Measurements from ENCODE around the gene APOM. TPM values are rescaled to one million over a fixed set of nuclear protein-coding genes. Genes with fewer than 3 reads are reported as not detected.

Gene APOM
- total RNA-seq, 1 donor from 2014 or later = 3.8 TPM

DNA sequence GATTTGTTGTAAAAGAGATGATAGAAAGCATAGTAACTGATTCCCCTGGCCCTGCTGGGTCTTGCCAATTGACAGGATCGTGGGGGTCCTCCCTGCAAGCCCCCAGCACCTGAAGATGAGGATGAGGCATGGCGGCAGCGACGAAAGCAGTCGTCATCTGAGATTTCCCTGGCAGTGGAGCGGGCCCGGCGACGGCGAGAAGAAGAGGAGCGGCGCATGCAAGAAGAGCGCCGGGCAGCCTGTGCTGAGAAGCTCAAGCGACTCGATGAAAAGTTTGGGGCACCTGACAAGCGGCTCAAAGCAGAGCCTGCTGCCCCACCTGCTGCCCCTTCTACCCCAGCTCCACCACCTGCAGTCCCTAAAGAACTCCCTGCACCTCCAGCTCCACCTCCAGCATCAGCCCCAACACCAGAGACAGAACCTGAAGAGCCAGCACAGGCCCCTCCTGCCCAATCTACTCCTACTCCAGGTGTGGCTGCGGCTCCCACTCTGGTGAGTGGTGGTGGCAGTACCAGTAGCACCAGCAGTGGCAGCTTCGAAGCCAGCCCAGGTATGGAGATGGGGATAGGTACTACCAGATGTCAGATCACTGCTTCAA lies 27.9 kb upstream of the APOM start:
- H3K36me3 Mint-ChIP-seq (ENCODE audit: low read depth) = peaks cover 50% of the 10 kb centered on the region
- peaks cover 6% of the 10 kb centered on the region for H3K4me1 Mint-ChIP-seq
- H3K27ac Mint-ChIP-seq (ENCODE audit: unreplicated experiment) = no peak overlapping the region
- TF ChIP-seq, protein P1, sequence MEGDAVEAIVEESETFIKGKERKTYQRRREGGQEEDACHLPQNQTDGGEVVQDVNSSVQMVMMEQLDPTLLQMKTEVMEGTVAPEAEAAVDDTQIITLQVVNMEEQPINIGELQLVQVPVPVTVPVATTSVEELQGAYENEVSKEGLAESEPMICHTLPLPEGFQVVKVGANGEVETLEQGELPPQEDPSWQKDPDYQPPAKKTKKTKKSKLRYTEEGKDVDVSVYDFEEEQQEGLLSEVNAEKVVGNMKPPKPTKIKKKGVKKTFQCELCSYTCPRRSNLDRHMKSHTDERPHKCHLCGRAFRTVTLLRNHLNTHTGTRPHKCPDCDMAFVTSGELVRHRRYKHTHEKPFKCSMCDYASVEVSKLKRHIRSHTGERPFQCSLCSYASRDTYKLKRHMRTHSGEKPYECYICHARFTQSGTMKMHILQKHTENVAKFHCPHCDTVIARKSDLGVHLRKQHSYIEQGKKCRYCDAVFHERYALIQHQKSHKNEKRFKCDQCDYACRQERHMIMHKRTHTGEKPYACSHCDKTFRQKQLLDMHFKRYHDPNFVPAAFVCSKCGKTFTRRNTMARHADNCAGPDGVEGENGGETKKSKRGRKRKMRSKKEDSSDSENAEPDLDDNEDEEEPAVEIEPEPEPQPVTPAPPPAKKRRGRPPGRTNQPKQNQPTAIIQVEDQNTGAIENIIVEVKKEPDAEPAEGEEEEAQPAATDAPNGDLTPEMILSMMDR (conservative IDR thresholded peaks at IDR 0.05) = no peak
- no peaks in the 10 kb centered on the region for H3K27me3 Mint-ChIP-seq (ENCODE audit: low read depth)
- H3K9me3 Mint-ChIP-seq = no peaks in the 10 kb centered on the region
- peak overlapping the region; percentile 61 for H3K4me3 Mint-ChIP-seq
- DNase-seq (ENCODE audit: low read depth, low spot score) = no peak

DNA sequence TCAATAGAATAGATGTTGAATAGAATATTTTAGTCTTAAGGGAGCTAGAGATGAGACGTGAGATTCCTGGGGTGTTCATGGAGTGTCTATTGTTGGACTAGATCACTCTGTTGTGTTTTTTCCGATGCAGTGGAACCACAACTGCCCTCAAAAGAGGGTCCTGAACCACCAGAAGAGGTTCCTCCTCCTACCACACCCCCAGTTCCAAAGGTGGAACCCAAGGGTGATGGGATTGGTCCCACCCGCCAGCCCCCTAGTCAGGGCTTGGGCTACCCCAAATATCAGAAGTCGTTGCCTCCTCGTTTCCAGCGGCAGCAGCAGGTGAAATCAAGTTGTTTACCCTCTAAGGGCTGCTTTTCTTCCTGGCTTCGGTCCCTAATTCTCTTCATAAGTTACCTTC lies 26.7 kb upstream of the APOM start:
- TF ChIP-seq, protein P1 (conservative IDR thresholded peaks at IDR 0.05) = no peak
- peaks cover 46% of the 10 kb centered on the region for H3K36me3 Mint-ChIP-seq (ENCODE audit: low read depth)

DNA sequence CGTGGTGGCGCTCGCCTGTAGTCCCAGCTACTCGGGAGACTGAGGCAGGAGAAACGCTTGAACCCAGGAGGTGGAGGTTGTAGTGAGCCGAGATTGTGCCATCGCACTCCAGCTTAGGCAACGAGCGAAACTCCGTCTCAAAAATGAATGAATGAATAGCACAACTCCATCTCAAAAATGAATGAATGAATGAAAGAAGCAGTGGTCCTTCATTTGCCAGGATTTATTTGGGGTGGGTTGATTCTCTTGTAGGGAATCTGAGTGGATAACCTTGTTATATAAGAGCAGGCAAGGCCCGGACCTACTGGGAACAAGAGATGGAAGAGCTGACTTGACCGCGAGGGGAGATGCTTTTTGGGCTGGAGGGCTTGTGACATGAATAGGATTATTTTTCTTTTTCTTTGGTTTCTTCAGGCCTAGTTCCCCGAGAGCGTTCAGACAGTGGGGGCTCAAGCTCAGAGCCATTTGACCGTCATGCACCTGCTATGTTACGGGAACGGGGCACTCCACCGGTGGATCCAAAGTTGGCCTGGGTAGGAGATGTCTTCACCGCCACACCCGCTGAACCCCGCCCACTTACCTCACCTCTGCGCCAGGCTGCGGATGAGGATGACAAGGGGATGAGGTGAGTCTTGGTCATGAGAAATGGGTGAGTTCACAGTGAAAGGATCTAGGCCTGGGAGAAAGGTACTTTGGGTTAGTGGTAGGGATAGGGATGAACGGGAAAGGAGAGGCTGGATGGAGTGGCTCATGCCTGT lies 25.3 kb upstream of the APOM start:
- Mint-ChIP-seq H3K4me3 (peak overlapping the region; percentile 38), H3K27me3 (ENCODE audit: low read depth) (no peaks in the 10 kb centered on the region), H3K9me3 (no peaks in the 10 kb centered on the region), H3K27ac (ENCODE audit: unreplicated experiment) (peak overlapping the region; percentile 6), H3K4me1 (peaks cover 4% of the 10 kb centered on the region), H3K36me3 (ENCODE audit: low read depth) (peaks cover 50% of the 10 kb centered on the region)
- TF ChIP-seq, protein P1 (conservative IDR thresholded peaks at IDR 0.05) = no peak
- DNase-seq (ENCODE audit: low read depth, low spot score) = no peak

More for the DNA sequence above, 26.7 kb upstream of the APOM start:
- no peaks in the 10 kb centered on the region for H3K27me3 Mint-ChIP-seq (ENCODE audit: low read depth)
- H3K27ac Mint-ChIP-seq (ENCODE audit: unreplicated experiment) = no peak overlapping the region
- H3K9me3 Mint-ChIP-seq = no peaks in the 10 kb centered on the region
- peak overlapping the region; percentile 21 for H3K4me3 Mint-ChIP-seq
- DNase-seq (ENCODE audit: low read depth, low spot score) = no peak
- peaks cover 3% of the 10 kb centered on the region for H3K4me1 Mint-ChIP-seq

- H3K4me3 Mint-ChIP-seq = peak overlapping the region; percentile 38
- DNase-seq (ENCODE audit: low read depth, low spot score) = no peak
- peaks cover 44% of the 10 kb centered on the region for H3K36me3 Mint-ChIP-seq (ENCODE audit: low read depth)
- no peaks in the 10 kb centered on the region for H3K9me3 Mint-ChIP-seq
- TF ChIP-seq, protein P1 (conservative IDR thresholded peaks at IDR 0.05) = no peak
- no peak overlapping the region for H3K27ac Mint-ChIP-seq (ENCODE audit: unreplicated experiment)
- no peaks in the 10 kb centered on the region for H3K27me3 Mint-ChIP-seq (ENCODE audit: low read depth)
- peaks cover 4% of the 10 kb centered on the region for H3K4me1 Mint-ChIP-seq
Measured at GRCh38 chr6:31631209-31631608, 24.5 kb upstream of the APOM start.

- Mint-ChIP-seq H3K27ac (ENCODE audit: unreplicated experiment) (no peak overlapping the region), H3K27me3 (ENCODE audit: low read depth) (no peaks in the 10 kb centered on the region), H3K4me3 (peak overlapping the region; percentile 41), H3K36me3 (ENCODE audit: low read depth) (peaks cover 45% of the 10 kb centered on the region), H3K9me3 (no peaks in the 10 kb centered on the region), H3K4me1 (peaks cover 4% of the 10 kb centered on the region)
- no peak for DNase-seq (ENCODE audit: low read depth, low spot score)
- TF ChIP-seq, protein P1 (conservative IDR thresholded peaks at IDR 0.05) = no peak
Measured at GRCh38 chr6:31631681-31632278, 23.9 kb upstream of the APOM start.

Data from neural crest cell (in vitro differentiated cells).